ENCODE results near the gene NOTUM.
"Not testable (repeated sequence)": the region's sequence is repeated elsewhere in the genome, so short reads cannot be mapped to it uniquely, and the experiment has no call there.

NOTUM gene

DNA sequence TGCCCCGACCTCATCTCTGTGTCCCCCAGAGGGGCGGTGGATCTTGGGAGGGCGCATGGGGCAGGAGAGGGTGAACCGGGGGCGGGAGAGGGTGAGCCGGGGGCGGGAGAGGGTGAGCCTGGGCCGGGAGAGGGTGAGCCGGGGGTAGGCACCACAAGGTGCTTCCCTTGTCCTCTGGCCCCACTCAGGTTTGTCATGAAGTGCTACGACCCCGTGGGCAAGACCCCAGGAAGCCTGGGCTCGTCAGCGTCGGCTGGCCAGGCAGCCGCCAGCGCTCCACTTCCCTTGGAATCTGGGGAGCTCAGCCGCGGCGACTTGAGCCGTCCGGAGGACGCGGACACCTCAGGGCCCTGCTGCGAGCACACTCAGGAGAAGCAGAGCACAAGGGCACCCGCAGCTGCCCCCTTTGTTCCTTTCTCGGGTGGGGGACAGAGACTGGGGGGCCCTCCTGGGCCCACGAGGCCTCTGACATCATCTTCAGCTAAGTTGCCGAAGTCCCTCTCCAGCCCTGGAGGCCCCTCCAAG, 35.3 kb upstream of the NOTUM start:
- DNase-seq = no peak

DNA sequence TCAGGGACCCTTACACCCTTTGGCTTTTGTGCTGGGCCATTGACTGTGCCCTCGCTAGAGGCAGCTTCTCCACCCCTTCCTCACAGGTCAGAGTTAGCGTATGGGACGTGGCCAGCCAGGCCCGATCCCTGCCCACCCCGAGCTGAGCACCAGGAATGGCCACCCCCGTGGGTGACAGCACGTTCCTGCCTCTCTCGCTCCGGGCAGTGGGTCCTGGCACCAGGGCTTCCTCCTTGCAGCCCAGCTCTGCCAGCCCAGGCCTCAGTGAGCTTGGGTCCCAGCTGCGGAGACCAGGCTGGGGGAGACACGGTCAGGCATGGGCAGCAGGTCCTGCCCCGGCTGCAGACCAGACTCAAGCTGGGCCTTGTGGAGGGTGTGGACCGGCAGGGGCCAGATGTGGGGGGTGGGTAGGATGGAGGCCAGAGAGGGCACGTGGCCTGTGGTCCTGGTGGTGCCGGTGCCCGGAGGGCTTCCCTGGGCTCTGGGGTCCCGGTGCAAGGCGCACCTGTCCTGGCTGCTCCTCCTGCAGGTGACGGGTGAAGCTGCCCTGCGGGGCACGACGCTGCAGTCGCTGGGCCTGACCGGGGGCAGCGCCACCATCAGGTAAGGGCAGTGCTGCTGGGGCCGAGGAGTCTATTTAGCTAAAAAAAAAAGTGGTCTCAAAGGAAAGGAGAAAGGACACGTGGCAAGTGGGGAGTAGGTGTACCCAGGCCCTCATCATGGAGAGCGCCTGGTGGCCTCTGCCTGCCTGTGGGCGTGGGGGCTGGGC, 34.7 kb upstream of the NOTUM start:
- DNase-seq = no peak

DNA sequence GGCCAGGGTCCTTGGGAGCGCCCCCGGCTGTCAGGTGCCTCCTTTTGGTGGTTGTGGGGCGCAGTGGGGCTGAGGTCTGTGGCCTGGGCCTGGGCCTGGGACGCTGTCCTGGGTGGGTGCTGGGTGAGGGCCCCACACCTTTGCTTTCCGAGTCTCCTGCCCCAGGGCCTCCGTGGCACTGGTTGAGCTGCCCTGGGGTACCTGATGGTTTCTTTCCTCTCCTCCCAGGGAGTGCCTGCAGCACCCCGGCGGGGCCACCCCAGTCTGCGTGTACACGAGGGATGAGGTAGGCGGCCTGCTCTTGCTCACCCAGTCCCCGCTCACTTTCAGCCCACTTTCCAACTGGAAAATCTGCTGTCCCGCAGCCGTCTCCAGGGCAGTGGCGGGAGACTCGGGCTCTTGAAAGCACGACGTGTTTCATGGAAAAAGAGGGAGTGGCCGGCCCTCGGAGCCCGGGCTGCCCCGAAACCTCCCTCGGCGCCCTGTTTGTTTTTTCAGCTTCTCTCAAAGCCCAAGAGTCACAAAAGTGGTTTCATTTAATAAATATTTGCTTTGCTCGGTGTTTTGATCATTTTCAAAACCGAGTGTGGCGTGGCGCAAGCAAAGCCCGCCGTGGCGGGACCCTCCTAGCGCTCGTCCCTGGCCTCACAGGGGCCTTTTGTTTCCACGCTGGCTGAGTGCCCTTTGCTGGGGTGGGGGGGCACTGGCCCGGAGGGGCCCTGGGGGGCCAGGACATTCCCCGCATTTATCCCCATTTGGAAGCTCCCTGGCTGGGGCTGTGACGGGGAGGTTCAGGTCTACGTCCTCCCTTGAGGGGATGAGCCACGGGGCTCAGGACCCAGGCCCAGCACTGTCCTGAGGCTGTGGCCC, 33.8 kb upstream of the NOTUM start:
- DNase-seq = no peak

DNA sequence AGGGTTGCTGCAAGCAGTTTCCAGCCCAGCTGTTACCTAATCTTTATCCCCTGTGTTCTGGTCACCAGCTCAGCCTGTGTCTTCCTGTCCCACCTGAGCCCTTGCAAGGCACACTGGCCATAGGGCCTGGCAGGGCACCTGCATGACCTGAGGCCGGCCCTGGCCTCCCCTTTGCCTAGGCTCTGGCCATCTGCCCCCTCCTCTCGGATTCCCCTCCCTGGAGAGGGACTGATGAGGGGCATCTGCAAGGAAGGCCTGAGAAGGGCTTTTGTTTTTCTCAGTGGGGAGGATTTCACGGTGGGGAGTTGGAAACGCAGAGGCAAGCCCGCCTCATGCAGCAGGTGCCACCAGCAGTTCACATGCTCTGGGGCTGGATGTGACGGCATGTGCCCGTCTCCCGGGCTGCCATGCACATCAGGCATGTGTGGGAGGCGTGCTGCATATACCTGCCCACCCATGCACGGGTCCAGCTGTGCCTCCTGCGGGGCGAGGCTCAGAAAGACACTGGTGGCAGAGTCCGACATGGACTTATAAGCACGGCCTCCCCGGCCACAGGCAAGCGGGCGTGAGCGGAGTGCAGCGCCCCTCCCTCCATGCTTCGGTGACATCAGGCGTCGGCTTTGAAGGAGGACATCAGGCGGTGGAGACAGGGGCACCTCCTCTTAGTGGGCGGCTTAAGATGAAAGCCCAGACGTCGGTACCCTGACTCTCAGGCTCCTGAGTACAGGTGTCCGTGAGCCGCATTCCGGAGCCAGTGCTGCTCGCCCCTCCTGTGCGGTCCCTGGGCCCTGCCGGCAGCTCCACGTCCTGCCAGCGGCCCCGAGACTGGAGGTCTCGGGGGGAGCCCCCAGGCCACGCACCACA, 33.0 kb upstream of the NOTUM start:
- no peak for DNase-seq

- DNase-seq = no peak
Measured at GRCh38 chr17:81992306-81993102, 31.5 kb upstream of the NOTUM start.

- DNase-seq = no peak
Measured at GRCh38 chr17:81991684-81992305, 30.8 kb upstream of the NOTUM start.

DNA sequence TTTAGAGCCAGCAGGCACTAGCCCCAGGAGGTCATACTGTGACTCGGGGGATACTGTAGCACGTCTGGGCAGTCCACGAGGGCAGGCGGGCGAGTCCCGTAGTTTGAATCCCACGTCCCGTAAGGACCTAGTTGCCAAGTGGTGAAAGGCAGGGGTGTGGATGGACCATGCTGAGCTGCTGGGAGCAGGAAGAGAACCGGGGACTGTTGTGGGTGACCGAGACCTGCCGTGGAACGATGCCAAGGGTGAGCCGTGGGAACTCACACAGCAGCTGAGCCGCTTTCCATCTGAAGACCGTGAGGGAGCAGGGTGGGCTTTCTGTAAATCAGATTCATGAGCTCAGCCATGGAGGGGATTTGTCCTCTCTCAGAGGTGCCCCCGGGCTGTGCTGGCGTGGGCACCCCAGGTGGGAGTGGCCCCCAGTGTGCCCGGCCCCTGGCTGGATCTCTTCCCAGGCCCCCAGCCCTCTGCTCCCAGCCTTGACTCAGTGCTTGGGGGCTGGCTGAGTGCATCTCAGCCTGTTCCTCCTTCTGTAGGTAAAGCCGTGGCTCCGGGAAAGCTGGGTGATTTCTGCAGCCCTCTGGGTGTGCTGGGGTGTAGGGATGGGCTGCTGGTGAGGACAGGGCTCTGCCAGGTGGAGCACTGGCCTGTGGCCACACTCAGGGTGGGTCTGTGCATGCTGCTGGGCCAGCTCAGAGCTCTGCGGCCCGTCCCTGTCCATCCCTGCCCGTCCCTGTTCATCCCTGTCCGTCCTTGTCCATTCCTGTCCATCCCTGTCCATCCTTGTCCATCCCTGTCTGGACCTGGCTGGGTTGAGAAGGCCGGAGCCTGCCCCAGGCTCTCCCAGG, 30.1 kb upstream of the NOTUM start:
- DNase-seq = no peak

- no peak for DNase-seq
Measured at GRCh38 chr17:81987161-81987770, 26.3 kb upstream of the NOTUM start.

- DNase-seq = no peak
Measured at GRCh38 chr17:81986606-81987005, 25.6 kb upstream of the NOTUM start.

GRCh38 chr17:81984773-81985410, 23.9 kb upstream of the NOTUM start:
- no peak for DNase-seq

DNA sequence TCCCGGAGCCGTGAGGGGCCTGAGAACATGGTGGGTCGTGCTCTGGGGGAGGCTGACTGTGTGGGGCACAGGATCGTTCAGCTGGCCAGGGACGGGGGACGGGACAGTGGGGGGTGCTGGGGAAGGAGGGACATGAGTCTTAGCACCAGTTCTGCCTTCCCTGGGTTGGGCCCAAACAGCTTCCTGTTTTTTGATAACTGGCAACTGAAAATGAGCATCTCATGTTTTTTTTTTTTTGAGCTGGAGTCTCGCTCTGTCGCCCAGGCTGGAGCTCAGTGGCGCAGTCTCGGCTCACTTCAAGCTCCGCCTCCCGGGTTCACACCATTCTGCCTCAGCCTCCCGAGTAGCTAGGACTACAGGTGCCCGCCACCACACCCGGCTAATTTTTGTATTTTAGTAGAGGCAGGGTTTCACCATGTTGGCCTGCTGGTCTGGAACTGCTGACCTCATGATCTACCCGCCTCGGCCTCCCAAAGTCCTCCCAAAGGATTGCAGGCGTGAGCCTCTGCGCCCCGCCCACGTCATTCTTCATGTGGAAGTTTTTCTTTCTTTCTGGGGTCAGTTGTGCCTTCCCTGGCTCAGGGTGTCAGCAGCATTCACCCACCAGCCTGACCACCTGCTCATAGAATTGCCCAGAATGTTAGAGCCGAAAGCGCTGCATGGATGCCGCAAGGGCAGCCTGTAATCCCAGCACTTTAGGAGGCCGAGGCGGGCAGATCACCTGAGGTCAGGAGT, 22.8 kb upstream of the NOTUM start:
- DNase-seq = no peak

DNA sequence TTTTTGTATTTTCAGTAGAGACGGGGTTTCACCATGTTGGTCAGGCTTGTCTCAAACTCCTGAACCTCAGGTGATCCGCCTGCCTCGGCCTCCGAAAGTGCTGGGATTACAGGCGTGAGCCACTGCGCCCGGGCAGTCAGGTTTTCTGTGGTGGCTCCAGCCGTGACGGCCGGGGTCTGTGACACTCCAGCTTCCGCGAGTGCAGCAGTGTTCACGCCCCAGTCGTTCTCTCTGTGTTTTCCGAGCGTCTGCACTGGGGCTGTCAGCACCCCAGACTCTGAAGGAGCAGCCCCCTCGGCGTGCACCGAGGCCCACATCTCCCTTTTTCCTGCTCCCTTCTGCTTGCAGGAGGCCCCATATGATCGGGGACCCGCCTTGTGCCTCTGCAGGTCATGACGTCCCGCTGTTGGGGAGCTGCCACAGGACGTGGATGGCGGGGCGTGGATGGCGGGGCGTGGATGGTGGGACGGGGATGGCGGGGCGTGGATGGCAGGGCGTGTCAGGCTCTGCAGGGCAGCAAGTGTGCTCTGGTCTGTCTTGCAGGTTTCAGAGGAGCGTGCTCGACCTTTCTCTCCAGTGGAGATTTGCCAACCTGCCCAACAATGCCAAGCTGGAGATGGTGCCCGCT, 22.1 kb upstream of the NOTUM start:
- DNase-seq = no peak

DNA sequence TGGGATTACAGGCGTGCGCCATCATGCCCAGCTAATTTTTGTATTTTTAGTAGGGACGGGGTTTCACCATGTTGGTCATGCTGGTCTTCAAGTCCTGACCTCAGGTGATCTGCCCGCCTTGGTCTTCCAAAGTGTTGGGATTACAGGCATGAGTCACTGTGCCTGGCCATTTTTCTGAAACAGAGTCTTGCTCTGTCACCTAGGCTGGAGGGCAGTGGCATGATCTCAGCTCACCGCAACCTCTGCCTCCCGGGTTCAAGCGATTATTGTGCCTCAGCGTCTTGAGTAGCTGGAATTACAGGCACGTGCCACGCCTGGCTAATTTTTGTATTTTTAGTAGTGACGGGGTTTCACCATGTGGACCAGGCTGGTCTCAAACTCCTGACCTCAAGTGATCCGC, 20.5 kb upstream of the NOTUM start:
- DNase-seq = not testable (repeated sequence)

DNA sequence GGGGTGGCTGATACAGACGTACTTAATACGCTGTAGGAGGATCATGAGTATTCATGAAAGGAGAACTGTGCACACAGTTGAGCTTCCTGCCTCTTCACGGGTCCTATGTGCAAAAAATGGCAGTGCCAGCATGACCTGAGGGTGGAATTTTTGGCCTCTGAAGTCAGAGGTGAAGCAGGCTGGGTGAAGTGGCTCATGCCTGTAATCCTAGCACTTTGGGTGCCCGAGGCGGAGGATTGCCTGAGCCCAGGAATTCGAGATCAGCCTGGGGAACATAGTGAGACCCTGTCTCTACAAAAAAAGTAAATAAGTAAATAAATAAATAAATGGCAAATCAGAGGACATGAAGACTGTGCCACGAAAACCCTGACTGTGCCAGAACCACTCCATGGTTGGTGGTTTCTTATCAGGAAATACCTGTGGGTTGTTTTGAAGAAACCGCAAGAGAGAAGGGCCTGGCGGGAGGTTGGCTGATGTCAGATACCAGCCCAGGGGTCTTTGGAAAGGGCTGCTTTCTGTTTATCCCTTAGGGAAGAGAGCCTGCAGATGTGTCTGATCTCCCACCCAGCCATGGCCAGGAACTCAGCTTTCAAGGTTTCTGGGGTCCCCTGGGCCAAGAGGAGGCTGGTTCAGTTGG, 19.8 kb upstream of the NOTUM start:
- DNase-seq = no peak

DNA sequence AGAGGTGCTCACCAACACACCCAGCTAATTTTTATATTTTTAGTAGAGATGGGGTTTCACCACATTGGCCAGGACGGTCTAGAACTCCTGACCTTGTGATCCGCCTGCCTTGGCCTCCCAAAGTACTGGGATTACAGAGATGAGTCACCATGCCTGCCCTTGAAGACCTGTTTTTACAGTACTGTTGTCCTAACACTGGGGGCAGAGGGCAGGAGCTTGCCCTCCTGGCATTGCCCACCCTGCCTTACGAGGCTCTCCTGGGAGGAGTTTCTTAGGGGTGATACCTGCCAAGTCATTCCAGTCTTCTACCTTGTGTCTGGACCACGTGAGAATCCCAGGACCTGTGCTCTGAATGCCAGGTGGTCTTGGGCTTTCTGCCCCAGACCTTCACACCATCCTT, 19.1 kb upstream of the NOTUM start:
- DNase-seq = no peak

- no peak for DNase-seq
Measured at GRCh38 chr17:81978524-81979298, 17.7 kb upstream of the NOTUM start.

DNA sequence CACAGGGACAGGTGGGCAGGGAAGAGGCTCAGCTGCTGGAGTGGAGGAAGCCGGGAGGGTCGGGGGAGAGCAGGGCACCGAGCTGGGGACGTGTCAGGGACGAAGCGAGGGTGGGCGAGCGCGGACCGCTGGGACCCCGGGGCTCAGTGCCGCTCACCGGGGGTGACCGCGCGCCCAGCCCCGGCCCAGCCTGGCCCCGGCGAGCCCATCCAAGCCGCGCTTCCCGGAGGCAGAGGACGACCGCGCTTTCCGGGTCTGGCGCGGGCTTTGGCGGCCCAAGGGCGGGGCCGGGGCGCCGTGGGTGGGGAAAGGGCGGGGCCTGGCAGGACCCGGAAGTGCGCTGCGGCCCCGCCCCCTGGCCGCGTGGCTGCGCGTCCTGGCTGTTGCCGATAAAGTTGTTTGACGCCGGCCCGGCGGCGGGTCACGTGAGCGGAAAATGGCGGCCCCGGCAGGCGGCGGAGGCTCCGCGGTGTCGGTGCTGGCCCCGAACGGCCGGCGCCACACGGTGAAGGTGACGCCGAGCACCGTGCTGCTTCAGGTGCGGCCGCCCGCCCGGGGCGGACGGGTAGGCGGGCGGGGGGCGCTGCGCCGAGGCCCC, 16.3 kb upstream of the NOTUM start, which contains the start of gene ASPSCR1:
TSS of gene ASPSCR1 (plus strand) at position 419 of the 598 bp plus-strand sequence. CDS start at position 437, 18 bp downstream.
- peak; percentile 84 to 98 for DNase-seq
